GM10266 (cell line): ENCODE data around the gene MKRN1.

Experiments used
- DNase-seq: peaks from one replicate; pipeline ENCODE4 v3.0.0; 2012; ENCODE audit errors: extremely low spot score
- TF ChIP-seq, protein P1 (sequence below): IDR thresholded peaks from 2 replicates; pipeline ENCODE4 v1.5.1; 2012; ENCODE audit warnings: mild to moderate bottlenecking, low read depth; ENCODE audit not compliant: control insufficient read depth, insufficient read depth; ENCODE audit errors: missing control alignments

The MKRN1 gene

DNA sequence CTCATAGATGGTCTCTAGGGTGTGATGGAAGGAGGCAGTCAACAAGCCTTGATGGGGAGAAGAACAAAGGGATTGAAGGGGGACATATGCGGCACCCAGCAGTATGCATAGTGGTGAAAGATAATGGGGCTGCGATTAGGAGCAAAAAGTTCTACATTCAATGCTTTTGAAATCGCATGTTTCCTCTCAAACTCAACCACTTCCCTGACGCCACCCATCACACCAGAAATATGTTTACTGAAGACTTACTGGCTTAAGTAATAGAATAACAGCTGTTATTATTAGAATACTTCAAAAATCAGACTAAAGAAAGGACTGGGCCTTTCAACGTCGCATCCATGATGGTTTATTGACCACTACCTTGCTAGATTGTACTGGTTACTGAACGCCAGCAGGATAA lies 31.5 kb downstream of the MKRN1 start:
- DNase-seq, result no peak
- TF ChIP-seq, protein P1, sequence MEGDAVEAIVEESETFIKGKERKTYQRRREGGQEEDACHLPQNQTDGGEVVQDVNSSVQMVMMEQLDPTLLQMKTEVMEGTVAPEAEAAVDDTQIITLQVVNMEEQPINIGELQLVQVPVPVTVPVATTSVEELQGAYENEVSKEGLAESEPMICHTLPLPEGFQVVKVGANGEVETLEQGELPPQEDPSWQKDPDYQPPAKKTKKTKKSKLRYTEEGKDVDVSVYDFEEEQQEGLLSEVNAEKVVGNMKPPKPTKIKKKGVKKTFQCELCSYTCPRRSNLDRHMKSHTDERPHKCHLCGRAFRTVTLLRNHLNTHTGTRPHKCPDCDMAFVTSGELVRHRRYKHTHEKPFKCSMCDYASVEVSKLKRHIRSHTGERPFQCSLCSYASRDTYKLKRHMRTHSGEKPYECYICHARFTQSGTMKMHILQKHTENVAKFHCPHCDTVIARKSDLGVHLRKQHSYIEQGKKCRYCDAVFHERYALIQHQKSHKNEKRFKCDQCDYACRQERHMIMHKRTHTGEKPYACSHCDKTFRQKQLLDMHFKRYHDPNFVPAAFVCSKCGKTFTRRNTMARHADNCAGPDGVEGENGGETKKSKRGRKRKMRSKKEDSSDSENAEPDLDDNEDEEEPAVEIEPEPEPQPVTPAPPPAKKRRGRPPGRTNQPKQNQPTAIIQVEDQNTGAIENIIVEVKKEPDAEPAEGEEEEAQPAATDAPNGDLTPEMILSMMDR, result no peak

DNA sequence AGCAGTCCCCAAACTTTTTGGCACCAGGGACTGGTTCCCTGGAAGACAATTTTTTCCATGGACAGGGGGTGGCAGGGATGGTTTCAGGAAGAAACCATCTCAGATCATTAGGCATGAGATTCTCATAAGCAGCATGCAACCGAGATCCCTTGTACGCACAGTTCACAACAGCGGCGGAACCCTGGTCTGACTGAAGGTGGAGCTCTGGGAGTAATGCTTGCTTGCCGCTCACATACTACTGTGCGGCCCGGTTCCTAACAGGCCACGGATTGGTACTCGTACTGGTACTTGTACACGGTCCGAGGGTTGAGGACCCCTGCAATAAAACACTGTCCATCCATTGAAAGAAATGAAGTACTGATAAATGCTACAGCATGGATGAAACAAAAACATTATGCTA lies 32.8 kb downstream of the MKRN1 start:
- DNase-seq, result no peak
- TF ChIP-seq, protein P1, result no peak

DNA sequence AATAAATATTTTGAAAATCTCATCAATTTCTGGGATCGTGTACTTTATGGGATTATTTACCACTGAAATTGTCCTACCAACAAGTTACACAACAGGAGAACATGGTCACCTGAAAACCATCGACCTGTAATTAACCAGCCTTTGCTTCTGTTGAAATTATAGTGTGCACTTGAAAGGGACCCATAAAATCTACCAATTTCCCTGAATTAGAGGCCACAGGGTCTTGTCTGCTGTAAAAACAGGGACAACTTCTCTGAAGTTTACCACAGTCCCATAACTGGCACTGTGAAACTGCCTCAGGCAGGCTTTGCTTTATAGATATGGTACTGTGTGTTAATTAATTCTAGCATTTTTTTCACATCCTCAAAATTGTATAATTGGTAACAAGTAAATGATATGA lies 37.8 kb downstream of the MKRN1 start:
- DNase-seq, result no peak
- TF ChIP-seq, protein P1, result no peak

DNA sequence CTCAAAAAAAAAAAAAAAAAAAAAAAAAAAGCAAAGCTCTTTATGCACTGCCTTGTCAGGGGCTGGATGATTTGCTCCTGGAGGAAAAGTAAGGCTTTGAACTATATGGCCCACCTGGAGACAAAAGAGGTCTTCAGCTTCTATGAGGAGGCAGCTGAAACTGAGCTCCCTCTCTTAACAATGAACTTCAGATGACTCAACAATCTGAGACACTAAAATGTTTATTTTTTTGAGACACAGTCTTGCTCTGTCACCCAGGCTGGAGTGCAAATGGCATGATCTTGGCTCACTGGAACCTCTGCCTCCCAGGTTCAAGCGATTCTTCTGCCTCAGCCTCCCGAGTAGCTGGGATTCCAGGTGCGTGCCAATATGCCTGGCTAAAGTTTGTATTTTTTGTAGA lies 38.7 kb downstream of the MKRN1 start:
- TF ChIP-seq, protein P1, result no peak
- no peak for DNase-seq

DNA sequence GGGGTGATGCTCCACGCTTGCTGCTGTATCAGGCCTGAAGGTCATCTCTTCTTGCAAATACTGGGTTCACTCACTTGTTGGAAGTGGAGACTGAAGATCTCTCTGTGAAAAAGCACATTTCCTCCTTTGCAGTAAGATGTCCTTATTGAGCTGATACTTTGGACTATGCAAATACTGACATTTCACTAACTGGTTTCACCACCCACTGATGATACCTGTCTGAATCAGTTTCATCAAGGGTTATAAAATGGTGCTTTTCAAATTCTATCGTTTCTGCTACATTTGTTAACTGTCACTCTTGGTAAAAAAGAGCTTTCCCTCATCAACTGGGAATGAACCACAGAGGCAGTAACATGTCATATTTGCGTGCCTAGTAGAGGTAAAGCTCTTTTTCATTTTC lies 39.9 kb downstream of the MKRN1 start:
- no peak for DNase-seq
- TF ChIP-seq, protein P1, result no peak

DNA sequence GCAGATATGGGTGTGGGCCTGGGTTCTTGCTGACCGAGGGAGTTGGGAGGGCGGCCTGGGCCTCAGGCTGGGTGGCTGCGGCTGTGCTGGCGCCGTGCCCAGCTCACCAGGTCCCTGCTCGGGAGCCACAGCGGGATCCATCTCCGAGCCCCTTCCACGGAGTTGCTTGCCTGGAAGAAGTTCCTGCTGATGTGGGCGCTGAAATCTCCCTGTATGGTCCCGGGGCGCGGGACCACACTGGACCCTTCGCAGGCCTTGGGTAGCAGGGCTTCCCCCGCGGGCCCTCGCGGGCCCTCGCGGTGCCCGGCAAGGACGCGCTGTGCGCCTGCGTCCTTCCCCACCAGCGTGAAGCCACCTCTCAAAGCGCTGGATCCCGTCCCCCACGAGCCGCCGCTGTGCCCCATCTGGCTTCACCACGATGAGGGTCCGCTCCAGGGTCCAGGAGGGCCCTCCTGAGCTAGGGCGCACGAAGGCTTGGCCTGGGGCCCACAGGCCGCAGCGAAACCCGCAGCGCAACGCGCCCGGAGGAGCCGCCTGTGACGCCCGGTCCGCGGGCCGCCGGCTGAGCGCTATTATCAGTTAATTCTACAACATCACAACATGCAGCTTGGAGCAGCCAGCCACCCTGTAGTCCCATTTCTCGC lies 43.9 kb downstream of the MKRN1 start:
- TF ChIP-seq, protein P1, result no peak
- DNase-seq, result no peak

DNA sequence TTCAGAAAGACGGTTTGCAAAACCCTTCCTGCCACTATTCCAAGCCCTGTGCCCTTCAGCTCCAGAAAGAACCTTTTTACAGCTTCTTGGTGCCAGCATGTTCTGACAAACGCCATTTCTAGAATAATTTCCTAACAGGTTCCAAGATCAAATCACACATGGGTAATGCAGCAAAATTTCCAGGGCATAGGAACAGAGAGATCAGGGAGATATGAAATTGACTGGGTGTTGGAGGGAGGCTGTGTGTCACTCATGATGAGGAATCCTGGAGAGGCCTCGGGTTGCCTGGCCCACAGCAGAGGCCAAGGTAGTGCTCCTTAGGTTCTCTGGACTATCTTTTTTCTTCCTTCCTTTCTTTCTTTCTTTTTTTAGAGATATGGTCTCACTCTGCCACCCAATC lies 45.9 kb downstream of the MKRN1 start:
- no peak for DNase-seq
- TF ChIP-seq, protein P1, result no peak
